ENCODE results near the gene FAM107B. TPM values are rescaled to one million over a fixed set of nuclear protein-coding genes. Genes with fewer than 3 reads are reported as not detected.
A peak's percentile ranks its signal among the peaks of the same experiment; 100 is the strongest.

Gene FAM107B
- total and polyA plus RNA-seq, 7 donors: 12.8 to 111 (median 15.0) TPM

GRCh38 chr10:14571866-14572507 is 202.7 kb downstream of the FAM107B start:
- Histone ChIP-seq H3K4me3 (no peak overlapping the region), H3K27ac (no peak overlapping the region), H3K27me3 (no peaks in the 10 kb centered on the region), H3K36me3 (peaks cover 0 to 7% (median 0%) of the 10 kb centered on the region in 4 donors), H3K4me1 (peaks cover 0 to 5% (median 0%) of the 10 kb centered on the region in 4 donors), H3K9me3 (no peaks in the 10 kb centered on the region)
- DNase-seq: no peak
- intact Hi-C loops (cut with DNase I): no loop called here
- TF ChIP-seq CTCF (IDR thresholded peaks at IDR 0.05) (no peak), POLR2AphosphoS5 (IDR thresholded peaks at IDR 0.05) (peak in 1 of 4 donors; percentile 5), EP300 (IDR thresholded peaks at IDR 0.05) (no peak)
- WGBS, 2 donors: 26 to 42% methylated on average over 10 of the region's 10 CpGs

- intact Hi-C loops (cut with DNase I): no loop called here
- WGBS, 2 donors: 54 to 69% methylated on average over 1 of the region's 1 CpG
- Histone ChIP-seq H3K27ac (no peak overlapping the region), H3K36me3 (peaks cover 0 to 7% (median 0%) of the 10 kb centered on the region in 4 donors), H3K4me1 (peaks cover 0 to 5% (median 0%) of the 10 kb centered on the region in 4 donors), H3K27me3 (no peaks in the 10 kb centered on the region), H3K4me3 (no peak overlapping the region), H3K9me3 (no peaks in the 10 kb centered on the region)
- TF ChIP-seq CTCF (IDR thresholded peaks at IDR 0.05) (no peak), POLR2A (IDR thresholded peaks at IDR 0.05) (no peak), POLR2AphosphoS5 (IDR thresholded peaks at IDR 0.05) (no peak), EP300 (IDR thresholded peaks at IDR 0.05) (no peak)
- no peak for DNase-seq
Observed at GRCh38 chr10:14570800-14571199, 203.9 kb downstream of the FAM107B start.

- H3K27ac ChIP-seq: no peak overlapping the region
- TF ChIP-seq EP300 (IDR thresholded peaks at IDR 0.05) (no peak), CTCF (IDR thresholded peaks at IDR 0.05) (no peak), POLR2AphosphoS5 (IDR thresholded peaks at IDR 0.05) (no peak), POLR2A (IDR thresholded peaks at IDR 0.05) (no peak)
- peaks cover 0 to 5% (median 0%) of the 10 kb centered on the region in 4 donors for H3K4me1 ChIP-seq
- intact Hi-C loops (cut with DNase I): no loop called here
- H3K9me3 ChIP-seq: no peaks in the 10 kb centered on the region
- no peak overlapping the region for H3K4me3 ChIP-seq
- 41 to 59% methylated on average over 9 of the region's 9 CpGs for WGBS, 2 donors
- no peaks in the 10 kb centered on the region for H3K27me3 ChIP-seq
- peaks cover 0 to 7% (median 0%) of the 10 kb centered on the region in 4 donors for H3K36me3 ChIP-seq
- no peak for DNase-seq
Observed at GRCh38 chr10:14569274-14570060, 205.2 kb downstream of the FAM107B start.

GRCh38 chr10:14567421-14567820 is 207.3 kb downstream of the FAM107B start:
- Histone ChIP-seq H3K4me3 (no peak overlapping the region), H3K36me3 (peaks cover 0 to 7% (median 0%) of the 10 kb centered on the region in 4 donors), H3K27ac (no peak overlapping the region), H3K27me3 (no peaks in the 10 kb centered on the region), H3K4me1 (peaks cover 0 to 5% (median 0%) of the 10 kb centered on the region in 4 donors), H3K9me3 (no peaks in the 10 kb centered on the region)
- TF ChIP-seq POLR2AphosphoS5 (IDR thresholded peaks at IDR 0.05) (no peak), POLR2A (IDR thresholded peaks at IDR 0.05) (no peak), EP300 (IDR thresholded peaks at IDR 0.05) (no peak), CTCF (IDR thresholded peaks at IDR 0.05) (no peak)
- WGBS, 2 donors: 97 to 98% methylated on average over 4 of the region's 4 CpGs
- no peak for DNase-seq
- intact Hi-C loops (cut with DNase I): no loop called here
